Activated CD8-positive, alpha-beta T cell treated with anti-CD3 and anti-CD28 coated beads for 36 hours (primary cell): ENCODE results near the gene KCNJ10. TPM values are rescaled to one million over a fixed set of nuclear protein-coding genes. Genes with fewer than 3 reads are reported as not detected.

ENCODE experiments used
- ATAC-seq: fragments of 200-7000 bp; cut with Tn5 transposase; one replicate; pipeline ENCODE4 v1.10.0; 2021; ENCODE audit warnings: mild to moderate bottlenecking, moderate library complexity
- CTCF ChIA-PET: fragments of 350-600 bp; sonication (Branson Sonifier 250); formaldehyde crosslinking; loops from one replicate; lab custom pipeline; 2021; ENCODE audit warnings: antibody characterized with exemption; lab: Charles Lee
- POLR2A ChIA-PET: fragments of 350-600 bp; sonication (Branson Sonifier 250); formaldehyde crosslinking; loops from one replicate; lab custom pipeline; 2021; ENCODE audit warnings: antibody characterized with exemption; lab: Charles Lee
- DNase-seq: peaks from one replicate; pipeline ENCODE4 v3.0.0-alpha.2; 2020
- H3K27ac Mint-ChIP-seq: one replicate; pipeline ENCODE4 v1.8.0; 2021; ENCODE audit warnings: mild to moderate bottlenecking, mixed read lengths
- H3K27me3 Mint-ChIP-seq: one replicate; pipeline ENCODE4 v1.8.0; 2021; ENCODE audit warnings: mixed read lengths
- H3K36me3 Mint-ChIP-seq: one replicate; pipeline ENCODE4 v1.8.0; 2021; ENCODE audit warnings: low read depth, mixed read lengths
- H3K4me1 Mint-ChIP-seq: one replicate; pipeline ENCODE4 v1.8.0; 2021; ENCODE audit warnings: low read depth, mixed read lengths
- H3K4me3 Mint-ChIP-seq: one replicate; pipeline ENCODE4 v1.8.0; 2021; ENCODE audit warnings: mild to moderate bottlenecking, moderate library complexity, mixed read lengths
- H3K9me3 Mint-ChIP-seq: one replicate; pipeline ENCODE4 v1.8.0; 2021; ENCODE audit warnings: mixed read lengths
- intact Hi-C: fragments of 100-400 bp; cut with micrococcal nuclease; formaldehyde crosslinking; loops from one replicate; pipeline ENCODE4 v1.10.0; 2022
- total RNA-seq, 2 experiments: library from RNA; stranded (reverse); gene quantifications; one replicate each; pipeline ENCODE4 v1.2.3, GENCODE V29; 2021
- TF ChIP-seq, protein P1 (sequence below): fragments of 200-600 bp; IDR thresholded peaks from one replicate; pipeline ENCODE4 v1.8.0; 2022; ENCODE audit warnings: antibody characterized with exemption, mild to moderate bottlenecking

The KCNJ10 gene
- total RNA-seq, 2 experiments from 2014 or later, result 0.14 to 0.29 TPM

DNA sequence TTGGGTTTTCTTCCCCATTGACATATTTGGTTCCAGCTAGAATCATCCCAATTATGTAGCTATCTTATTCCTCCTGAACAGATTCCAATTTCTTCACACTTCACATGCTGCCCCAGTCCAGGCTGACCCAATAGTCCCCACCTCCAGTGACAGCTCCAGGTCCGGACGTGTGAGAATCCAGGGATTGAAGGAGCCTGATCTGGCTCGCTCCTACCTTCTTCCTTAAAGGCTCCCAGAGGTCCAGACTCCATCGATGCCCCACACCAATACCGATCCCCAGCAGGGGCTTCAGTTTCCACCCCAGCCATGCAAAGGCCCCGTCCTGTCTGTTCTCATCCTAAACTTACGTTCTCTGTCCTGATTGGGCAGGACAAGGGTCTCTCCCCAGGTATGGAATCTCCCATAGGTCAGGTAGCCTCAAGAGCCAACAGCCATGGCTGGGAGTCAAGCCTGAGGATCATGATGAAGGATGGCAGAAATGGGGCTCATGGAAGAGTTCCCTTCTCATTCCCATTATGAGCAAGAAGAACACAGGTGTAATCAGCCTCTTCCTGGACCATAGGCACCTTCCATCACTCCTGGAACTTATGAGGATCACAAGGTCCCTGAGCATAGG is 95.5 kb downstream of the KCNJ10 start:
- ATAC-seq (no peak), DNase-seq (no peak)
- Mint-ChIP-seq H3K27me3 (peaks cover 13% of the 10 kb centered on the region), H3K27ac (no peak overlapping the region), H3K9me3 (no peaks in the 10 kb centered on the region), H3K4me1 (no peaks in the 10 kb centered on the region), H3K4me3 (no peak overlapping the region), H3K36me3 (no peaks in the 10 kb centered on the region)
- ChIA-PET CTCF (interaction anchor here (3.4 kb wide), 1 partner anchor 33 kb away, joined by 18 read pairs; no protein-coding TSS in a partner anchor), POLR2A (no interaction called here)
- TF ChIP-seq, protein P1, sequence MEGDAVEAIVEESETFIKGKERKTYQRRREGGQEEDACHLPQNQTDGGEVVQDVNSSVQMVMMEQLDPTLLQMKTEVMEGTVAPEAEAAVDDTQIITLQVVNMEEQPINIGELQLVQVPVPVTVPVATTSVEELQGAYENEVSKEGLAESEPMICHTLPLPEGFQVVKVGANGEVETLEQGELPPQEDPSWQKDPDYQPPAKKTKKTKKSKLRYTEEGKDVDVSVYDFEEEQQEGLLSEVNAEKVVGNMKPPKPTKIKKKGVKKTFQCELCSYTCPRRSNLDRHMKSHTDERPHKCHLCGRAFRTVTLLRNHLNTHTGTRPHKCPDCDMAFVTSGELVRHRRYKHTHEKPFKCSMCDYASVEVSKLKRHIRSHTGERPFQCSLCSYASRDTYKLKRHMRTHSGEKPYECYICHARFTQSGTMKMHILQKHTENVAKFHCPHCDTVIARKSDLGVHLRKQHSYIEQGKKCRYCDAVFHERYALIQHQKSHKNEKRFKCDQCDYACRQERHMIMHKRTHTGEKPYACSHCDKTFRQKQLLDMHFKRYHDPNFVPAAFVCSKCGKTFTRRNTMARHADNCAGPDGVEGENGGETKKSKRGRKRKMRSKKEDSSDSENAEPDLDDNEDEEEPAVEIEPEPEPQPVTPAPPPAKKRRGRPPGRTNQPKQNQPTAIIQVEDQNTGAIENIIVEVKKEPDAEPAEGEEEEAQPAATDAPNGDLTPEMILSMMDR, result no peak
- intact Hi-C loops, result no loop called here

- no peak for DNase-seq
- H3K27ac Mint-ChIP-seq, result no peak overlapping the region
- intact Hi-C loops, result no loop called here
- peaks cover 8% of the 10 kb centered on the region for H3K27me3 Mint-ChIP-seq
- ChIA-PET POLR2A (no interaction called here), CTCF (interaction anchor here (3.4 kb wide), 1 partner anchor 34 kb away, joined by 18 read pairs; no protein-coding TSS in a partner anchor)
- no peaks in the 10 kb centered on the region for H3K9me3 Mint-ChIP-seq
- TF ChIP-seq, protein P1, result no peak
- no peak overlapping the region for H3K4me3 Mint-ChIP-seq
- no peaks in the 10 kb centered on the region for H3K4me1 Mint-ChIP-seq
- no peaks in the 10 kb centered on the region for H3K36me3 Mint-ChIP-seq
- ATAC-seq, result no peak
Measured at GRCh38 chr1:159973350-159973940, 96.5 kb downstream of the KCNJ10 start.

DNA sequence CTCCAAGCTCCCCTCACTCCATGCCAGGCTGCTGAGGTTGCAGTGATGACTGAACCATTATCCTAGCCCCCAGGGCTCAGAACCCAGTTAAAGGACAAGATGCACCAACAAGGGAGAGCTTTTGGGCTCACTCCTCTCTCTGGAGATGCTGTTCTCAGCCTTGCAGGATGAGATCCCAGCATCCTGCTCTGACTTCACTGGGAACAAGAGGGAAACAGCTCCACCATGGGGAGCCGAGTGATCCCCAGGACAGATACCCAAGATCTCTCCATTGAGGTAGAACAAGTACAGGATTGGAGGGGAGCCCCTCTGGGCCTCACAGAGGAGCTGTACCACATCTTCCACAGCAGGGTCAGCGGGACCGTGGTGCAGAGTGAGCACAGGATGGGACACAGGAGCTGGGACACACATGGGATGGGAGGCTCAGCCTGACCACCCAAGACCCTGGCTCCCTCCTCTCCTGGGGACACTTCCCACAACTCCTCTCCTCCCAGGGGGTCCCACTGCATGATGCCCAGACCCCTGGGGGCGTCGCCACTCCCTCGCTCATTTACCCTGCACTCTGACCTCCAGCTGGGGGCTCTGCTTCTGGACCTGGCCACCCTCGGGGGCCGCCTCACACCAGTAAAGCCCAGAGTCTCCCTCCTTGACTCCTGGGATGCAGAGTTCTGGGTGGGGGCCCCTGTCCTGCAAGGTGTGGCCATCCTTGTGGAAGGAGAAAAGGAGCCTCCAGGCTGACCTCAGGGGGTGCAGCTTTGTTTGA is 97.3 kb downstream of the KCNJ10 start:
- intact Hi-C loops, result no loop called here
- CTCF ChIA-PET, result interaction anchor here (3.4 kb wide), 1 partner anchor 34 kb away, joined by 18 read pairs; no protein-coding TSS in a partner anchor
- Mint-ChIP-seq H3K4me1 (no peaks in the 10 kb centered on the region), H3K4me3 (no peak overlapping the region), H3K36me3 (no peaks in the 10 kb centered on the region), H3K27ac (no peak overlapping the region), H3K9me3 (no peaks in the 10 kb centered on the region), H3K27me3 (peaks cover 13% of the 10 kb centered on the region)
- TF ChIP-seq, protein P1, result no peak
- DNase-seq (no peak), ATAC-seq (no peak)
- POLR2A ChIA-PET, result no interaction called here

DNA sequence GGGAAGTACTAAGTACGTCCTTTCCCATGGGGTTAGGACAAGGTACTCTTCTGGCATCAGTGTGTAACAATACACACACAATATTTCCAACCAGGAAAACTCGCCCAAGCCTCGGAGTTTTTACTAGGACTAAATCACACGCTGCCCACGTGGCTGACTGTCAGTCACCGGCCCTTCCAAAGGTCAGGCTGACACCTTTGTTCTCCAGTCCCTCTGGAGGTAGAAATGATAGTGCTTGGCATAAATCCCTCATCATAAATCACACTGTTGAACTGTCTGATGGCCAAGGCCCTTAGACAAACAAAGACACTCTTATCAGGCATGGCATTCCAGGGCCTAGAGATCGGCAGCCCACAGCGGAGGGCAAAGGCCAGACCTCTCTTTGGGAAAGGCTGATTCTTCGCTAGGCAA is 99.0 kb downstream of the KCNJ10 start:
- Mint-ChIP-seq H3K4me3 (no peak overlapping the region), H3K27me3 (peaks cover 14% of the 10 kb centered on the region), H3K4me1 (no peaks in the 10 kb centered on the region), H3K9me3 (no peaks in the 10 kb centered on the region), H3K36me3 (no peaks in the 10 kb centered on the region), H3K27ac (no peak overlapping the region)
- intact Hi-C loops, result no loop called here
- CTCF ChIA-PET, result interaction anchor here (1.4 to 8.9 kb wide), 2 partner anchors 35 to 53 kb away, joined by 3 to 54 read pairs; no protein-coding TSS in a partner anchor
- ATAC-seq (no peak), DNase-seq (no peak)
- POLR2A ChIA-PET, result no interaction called here
- TF ChIP-seq, protein P1, result no peak
